NOMO-1 (cell line): Measurements from ENCODE around the gene FUT4.
A peak's percentile ranks its signal among the peaks of the same experiment; 100 is the strongest.
"Not testable (repeated sequence)": the region's sequence is repeated elsewhere in the genome, so short reads cannot be mapped to it uniquely, and the experiment has no call there.

ENCODE experiments used
- DNase-seq, 2 experiments: peaks; one replicate each; lab custom pipeline; 2025; ENCODE audit not compliant: unreplicated experiment in 2 of 2; lab: John Stamatoyannopoulos, UW

Gene FUT4, protein sequence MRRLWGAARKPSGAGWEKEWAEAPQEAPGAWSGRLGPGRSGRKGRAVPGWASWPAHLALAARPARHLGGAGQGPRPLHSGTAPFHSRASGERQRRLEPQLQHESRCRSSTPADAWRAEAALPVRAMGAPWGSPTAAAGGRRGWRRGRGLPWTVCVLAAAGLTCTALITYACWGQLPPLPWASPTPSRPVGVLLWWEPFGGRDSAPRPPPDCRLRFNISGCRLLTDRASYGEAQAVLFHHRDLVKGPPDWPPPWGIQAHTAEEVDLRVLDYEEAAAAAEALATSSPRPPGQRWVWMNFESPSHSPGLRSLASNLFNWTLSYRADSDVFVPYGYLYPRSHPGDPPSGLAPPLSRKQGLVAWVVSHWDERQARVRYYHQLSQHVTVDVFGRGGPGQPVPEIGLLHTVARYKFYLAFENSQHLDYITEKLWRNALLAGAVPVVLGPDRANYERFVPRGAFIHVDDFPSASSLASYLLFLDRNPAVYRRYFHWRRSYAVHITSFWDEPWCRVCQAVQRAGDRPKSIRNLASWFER

GRCh38 chr11:94543695-94544645 is at the start of gene FUT4:
Gene FUT4, plus strand, starts transcription at chr11:94543921. Its CDS starts 213 bp downstream, at chr11:94544134.
- DNase-seq, result peak; percentile 92 to 94

DNA sequence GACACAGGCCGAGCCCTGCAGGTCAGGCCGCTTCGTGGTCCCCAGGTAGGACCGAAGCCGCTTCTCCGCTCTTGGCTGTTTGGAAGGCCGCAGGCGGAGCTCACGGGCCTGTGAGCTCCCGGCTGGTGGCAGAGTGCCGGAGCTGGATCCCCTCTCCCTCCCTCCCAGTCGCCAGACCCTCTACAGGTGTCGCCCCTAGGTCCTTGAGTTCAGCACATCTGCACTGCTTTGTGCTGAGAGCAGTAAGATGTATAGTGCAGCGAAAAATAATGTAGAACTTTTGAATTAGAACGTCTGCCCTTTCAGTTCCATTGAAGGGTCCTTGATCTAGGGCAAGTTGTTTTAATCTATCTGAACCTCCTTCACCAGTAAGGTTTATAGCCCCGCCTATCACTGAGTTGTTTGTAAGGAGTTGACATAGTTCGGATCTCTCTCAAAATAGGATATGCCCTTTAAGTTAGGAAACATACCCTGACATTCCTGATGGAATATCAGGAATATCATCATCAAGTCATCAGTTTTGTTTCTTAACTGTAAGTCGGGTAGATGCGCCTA is 49.5 kb upstream of the FUT4 start:
- DNase-seq, result no peak

DNA sequence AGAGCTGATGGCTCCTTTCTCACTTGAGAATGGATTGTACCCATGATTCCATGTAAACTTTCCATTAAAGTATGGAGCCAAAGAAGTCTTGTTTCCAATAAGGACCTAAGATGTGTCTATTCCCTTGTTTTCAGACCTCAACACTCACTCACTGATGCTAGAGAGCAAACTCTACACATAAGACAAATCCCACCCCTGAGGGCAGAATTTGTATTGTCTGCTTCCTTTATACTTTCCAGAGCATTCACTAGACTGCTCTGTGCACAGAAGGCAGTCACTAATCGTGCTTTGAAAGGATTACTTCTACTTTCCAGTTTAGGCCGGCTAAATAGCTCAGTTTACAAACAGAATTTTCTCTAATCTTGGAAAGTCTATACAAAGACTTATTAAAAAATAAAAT is 43.5 kb upstream of the FUT4 start:
- no peak for DNase-seq

DNA sequence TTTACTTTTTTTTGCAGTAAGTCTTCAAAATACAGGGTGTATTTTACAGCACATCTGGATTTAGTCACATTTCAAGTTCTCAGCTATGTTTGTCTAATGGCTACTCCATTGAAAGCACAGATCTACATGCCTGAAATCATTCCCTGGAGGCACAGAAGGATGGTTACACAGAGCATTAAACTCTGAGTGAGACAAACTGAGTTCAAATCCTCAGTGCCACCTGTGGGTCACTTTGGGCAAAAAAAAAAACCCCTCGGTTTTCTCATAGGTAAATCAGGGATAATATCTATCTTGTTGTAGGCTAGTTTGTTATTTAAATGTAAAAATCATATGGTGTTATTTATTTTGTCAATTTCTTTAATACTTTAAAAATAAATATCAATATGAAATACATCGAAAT is 42.2 kb upstream of the FUT4 start:
- DNase-seq, result no peak

DNA sequence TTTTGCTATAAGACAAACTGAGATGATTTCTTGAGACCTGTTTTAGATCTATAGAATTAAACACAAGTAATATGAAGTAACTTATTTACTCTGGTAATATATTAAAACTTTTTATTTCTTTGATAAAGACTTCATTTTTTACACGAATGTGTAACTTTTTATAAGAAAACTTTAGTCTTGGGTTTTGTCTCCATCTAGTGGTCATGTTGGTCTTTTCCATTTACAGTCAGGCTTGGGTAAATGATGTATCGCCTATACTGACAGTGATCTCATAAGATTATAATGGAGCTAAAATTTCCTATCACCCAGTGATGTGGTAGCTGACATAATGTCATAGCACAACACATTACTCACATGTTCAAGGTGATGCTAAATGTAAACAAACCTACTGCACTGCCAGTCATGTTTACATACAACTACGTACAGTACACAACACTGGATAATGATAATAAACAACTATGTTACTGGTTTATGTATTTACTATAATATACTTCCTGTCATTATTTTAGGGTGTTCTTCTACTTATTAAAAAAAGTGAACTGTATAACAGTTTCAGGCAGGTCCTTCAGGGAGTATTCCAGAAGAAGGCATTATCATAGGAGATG is 38.9 kb upstream of the FUT4 start:
- peak in 1 of 2 experiments; percentile 46 for DNase-seq

DNA sequence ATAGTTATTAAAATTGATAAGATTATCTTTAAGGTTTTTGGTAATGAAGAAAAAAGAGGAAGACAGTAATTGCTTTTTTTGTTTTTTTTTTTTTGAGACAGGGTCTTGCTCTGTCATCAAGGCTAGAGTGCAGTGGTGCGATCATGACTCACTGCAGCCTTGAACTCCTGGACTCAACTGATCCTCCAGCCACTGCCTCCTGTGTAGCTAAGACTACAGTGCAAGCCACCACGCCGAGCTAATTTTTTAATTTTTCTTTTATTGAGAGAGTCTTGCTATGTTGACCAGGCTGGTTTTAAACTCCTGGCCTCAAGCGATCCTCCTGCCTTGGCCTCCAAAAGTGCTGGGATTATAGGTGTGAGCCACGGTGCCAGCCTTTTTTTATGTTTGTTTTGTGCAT is 37.2 kb upstream of the FUT4 start:
- not testable (repeated sequence) for DNase-seq

DNA sequence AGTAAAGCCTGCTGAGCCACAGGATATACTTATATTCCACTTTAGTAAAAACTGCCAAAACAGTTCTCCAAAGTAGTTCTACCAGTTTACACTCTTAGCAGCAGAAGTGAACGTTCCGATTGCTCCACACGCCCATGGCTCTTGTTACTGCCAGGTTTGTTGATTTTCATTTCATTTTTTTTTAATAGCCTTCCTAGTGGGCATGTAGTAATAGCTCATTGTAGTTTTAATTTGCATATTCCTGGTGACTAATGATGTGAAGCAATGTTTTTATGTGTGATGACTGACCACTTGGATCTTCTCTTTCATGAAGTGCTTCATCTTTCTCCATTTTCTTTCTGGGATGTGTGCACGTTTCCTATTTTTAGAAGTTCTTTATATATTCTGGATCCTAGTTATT is 36.2 kb upstream of the FUT4 start:
- DNase-seq, result peak; percentile 59 to 90

DNA sequence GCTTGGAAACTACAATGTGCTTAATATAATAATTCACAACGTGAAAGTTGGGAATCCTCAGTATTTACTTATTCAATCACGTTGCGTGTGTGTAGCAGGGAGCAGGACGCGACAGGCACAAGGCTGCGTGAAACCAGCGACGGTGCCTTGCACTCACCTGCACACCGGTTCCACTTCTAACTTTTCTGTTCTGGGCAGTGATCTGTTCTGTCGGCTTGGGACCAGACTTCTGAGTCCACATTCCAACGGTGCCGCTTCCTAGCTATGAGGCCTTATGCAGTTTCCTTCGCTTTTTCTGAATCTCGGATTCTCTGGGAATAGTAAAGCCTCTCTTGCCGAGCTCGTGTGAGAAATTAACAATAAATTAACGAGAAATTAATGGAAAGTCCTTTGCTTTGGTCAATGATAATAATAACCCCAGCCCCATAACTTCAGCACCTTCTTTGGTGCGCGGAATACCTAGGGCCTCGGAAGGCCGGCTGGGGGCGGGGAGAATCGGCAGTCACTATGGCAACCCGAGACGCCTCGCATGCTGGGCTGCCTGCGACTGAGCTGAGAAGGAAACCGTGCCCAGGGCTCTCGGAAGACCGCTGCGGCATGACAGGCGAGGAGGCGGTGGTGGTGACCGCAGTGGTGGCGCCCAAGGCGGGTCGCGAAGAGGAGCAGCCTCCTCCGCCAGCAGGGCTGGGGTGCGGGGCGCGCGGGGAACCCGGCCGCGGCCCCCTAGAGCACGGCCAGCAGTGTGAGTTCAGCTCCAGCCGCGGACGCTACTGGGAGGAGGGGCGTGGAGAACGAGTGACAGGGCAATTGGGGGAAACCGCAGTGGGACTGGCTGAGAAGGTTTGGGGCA is 31.6 kb upstream of the FUT4 start, which contains the start of gene C11orf97:
C11orf97 (plus strand) TSS at position 530 of the 850 bp plus-strand sequence; CDS start at position 598, 68 bp downstream.
- peak in 1 of 2 experiments; percentile 30 for DNase-seq

DNA sequence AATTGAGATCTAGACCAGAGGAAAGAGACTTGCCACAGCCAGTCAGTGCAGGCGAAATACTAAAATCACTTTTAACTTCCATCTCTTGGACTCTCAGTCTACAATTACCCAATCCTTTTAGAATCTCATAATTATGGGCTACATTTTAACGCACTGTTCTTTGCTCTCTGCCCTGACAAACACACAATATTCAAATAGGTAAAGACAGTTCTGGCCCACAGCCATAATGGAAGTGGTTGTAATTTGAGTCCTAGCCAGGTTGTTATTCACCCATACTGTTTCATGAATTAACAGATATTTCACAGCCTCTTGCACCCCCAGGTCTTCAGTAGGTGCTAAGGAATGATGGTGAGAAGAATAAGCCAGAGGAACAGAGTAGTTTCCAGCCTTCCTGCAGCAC is 30.6 kb upstream of the FUT4 start:
- peak; percentile 42 to 43 for DNase-seq

DNA sequence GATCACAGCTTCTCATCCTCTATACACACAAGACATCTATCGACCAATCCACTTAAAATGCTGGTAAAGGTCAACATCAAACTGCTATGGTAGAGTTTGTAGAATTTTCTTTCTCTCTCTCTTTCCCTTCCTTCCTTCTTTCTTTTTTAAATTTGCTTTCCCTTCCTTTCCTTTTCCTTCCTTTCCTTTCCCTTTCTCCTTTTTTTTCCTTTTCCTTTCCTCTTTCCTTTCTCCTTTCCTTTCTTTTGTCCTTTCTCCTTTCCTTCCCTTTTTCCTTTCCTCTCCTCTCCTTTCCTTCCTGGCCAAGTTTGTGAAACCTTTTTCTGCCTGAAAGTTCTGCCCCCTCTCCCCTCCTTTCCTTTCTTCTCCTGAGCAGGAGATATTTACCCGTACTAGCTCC is 28.3 kb upstream of the FUT4 start:
- no peak for DNase-seq

DNA sequence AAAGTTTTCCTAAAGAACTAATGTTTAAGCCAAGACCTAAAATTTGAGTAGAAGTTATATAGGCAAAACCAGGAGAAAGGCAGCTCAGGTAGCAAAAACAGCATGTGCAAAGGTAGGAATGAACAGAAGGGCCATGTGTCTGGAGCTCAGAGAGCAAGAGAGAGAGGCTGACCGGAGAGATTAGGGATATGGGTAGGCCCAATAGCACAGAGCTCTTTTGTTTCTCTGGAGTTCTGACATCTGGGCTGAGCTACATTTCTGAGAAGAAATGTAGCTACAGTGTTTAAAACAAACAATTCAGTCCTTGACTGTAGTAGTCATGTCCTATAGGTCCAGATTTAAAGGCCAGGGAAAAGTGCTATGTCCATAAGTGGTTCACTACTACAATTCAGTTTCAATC is 27.0 kb upstream of the FUT4 start:
- DNase-seq, result no peak

DNA sequence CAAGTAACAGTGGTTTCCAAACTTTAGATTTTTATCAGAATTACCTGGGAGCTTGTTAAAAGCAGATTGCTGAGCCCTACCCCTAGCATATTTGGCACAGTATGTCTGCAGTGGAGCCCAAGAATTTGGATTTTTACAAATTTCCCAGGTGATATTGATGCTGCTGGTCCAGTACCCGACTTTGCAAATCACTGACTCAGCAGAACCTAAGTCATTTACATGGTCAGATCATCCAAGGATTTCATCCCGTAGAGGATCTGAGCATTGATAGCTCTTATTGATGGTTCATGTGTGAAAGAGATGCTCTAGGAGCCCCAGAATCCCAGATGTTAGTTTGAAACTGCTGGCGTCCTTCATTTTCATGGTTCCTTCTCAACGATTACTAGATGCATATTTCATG is 25.4 kb upstream of the FUT4 start:
- no peak for DNase-seq

GRCh38 chr11:94519478-94520084 is 24.1 kb upstream of the FUT4 start:
- peak; percentile 27 to 57 for DNase-seq

- DNase-seq, result peak in 1 of 2 experiments; percentile 40
Measured at GRCh38 chr11:94521684-94522083, 22.0 kb upstream of the FUT4 start.

DNA sequence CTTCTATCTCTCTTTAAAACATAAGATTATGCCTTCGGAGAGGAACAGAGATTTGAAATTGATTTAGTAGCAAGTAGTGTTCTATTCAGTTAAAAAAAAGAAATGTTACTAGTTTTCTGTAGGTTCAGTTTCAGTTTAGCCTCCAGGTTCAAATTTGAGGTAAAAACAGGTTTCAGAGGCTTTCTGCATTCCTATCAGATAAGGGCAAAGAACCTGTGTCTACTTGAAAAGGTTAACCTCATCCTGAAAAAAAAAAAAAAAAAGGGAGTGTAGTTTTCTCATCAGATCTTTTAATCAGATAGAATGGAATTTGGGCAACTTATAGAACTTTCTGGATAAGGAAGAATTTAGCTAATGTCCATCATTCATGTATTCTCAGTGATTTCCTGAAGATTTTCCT is 19.4 kb upstream of the FUT4 start:
- DNase-seq, result no peak

DNA sequence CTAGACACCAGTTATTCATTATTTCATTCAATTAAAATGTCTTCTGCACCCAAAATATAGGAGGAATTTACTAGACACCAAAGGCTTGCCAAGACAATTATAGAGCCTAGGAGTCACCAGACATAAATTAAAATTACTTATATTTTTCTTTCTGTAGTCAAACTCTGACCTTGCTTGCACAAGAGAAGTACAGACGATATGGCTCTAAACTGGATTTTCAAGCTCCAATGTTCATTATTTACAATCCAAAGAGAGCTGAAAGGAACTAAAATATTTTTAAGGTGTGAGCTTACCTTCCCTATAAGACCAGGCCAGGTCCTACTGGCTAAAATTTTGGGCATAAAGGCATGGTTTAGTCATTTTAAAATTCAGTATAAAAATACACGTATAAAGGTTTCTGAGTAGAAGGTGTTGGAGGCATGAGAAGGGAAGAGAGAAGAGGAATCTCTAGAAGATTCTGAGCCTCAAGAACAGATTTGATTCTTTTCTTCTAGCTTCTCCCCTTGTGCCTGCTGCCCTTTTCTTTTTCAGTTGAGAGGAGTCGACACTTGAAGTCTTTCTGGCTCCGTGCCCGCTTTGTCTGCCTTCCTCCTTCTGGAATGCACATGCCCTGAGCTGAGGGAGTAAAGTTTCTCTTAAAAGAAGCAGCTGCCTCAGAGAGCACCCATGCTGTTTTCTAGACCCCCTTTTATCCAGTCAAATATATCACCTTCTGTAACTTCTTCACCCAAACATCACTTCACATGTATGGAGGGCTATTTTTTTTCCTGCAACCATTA is 18.0 kb upstream of the FUT4 start:
- DNase-seq, result peak in 1 of 2 experiments; percentile 10

- peak in 1 of 2 experiments; percentile 67 for DNase-seq
Measured at GRCh38 chr11:94526645-94527438, 16.9 kb upstream of the FUT4 start.

GRCh38 chr11:94528551-94528950 is 15.2 kb upstream of the FUT4 start:
- DNase-seq, result no peak
